Stimulated activated CD4-positive, alpha-beta T cell treated with anti-CD3 and anti-CD28 coated beads, Interleukin-15, amount 100 ng/mL, for 1 hour (primary cell): ENCODE data around the gene ARID3B.
"Not testable (repeated sequence)": the region's sequence is repeated elsewhere in the genome, so short reads cannot be mapped to it uniquely, and the experiment has no call there.

Experiments
- DNase-seq, 2 donors: peaks; one replicate each; pipeline ENCODE4 v3.0.0-alpha.2; 2020; ENCODE audit warnings: low read depth in 1 of 2, low spot score in 1 of 2

The ARID3B gene

GRCh38 chr15:74540761-74541493 lies at the start of gene ARID3B:
Gene ARID3B (plus strand): TSS chr15:74541220. CDS start chr15:74543937, 2,717 bp downstream.
- peak; percentile 89 to 92 for DNase-seq

- no peak for DNase-seq
These were observed 44.4 kb upstream of the ARID3B start for GRCh38 chr15:74496648-74497047.

- no peak for DNase-seq
These were observed 43.4 kb upstream of the ARID3B start for GRCh38 chr15:74497584-74497983.

- DNase-seq = no peak
These were observed 41.7 kb upstream of the ARID3B start for GRCh38 chr15:74499366-74499765.

GRCh38 chr15:74500401-74500800 lies 40.6 kb upstream of the ARID3B start:
- DNase-seq = no peak

GRCh38 chr15:74502301-74502700 lies 38.7 kb upstream of the ARID3B start:
- DNase-seq = no peak

GRCh38 chr15:74504418-74504817 lies 36.6 kb upstream of the ARID3B start:
- DNase-seq = no peak

GRCh38 chr15:74504836-74505235 lies 36.2 kb upstream of the ARID3B start:
- no peak for DNase-seq

GRCh38 chr15:74505837-74506514 lies 35.0 kb upstream of the ARID3B start:
- no peak for DNase-seq

- no peak for DNase-seq
These were observed 34.5 kb upstream of the ARID3B start for GRCh38 chr15:74506515-74506840.

GRCh38 chr15:74511583-74511982 lies 29.4 kb upstream of the ARID3B start:
- no peak for DNase-seq

GRCh38 chr15:74514059-74514458 lies 27.0 kb upstream of the ARID3B start:
- DNase-seq = not testable (repeated sequence)

- no peak for DNase-seq
These were observed 23.9 kb upstream of the ARID3B start for GRCh38 chr15:74517096-74517495.

- DNase-seq = no peak
These were observed 21.7 kb upstream of the ARID3B start for GRCh38 chr15:74519311-74519710.

- no peak for DNase-seq
These were observed 20.6 kb upstream of the ARID3B start for GRCh38 chr15:74520407-74520806.

- no peak for DNase-seq
These were observed 17.0 kb upstream of the ARID3B start for GRCh38 chr15:74523982-74524381.

GRCh38 chr15:74525309-74525708 lies 15.7 kb upstream of the ARID3B start:
- DNase-seq = no peak

- DNase-seq = no peak
These were observed 15.1 kb upstream of the ARID3B start for GRCh38 chr15:74525945-74526344.

- DNase-seq = no peak
These were observed 12.1 kb upstream of the ARID3B start for GRCh38 chr15:74528876-74529275.

- no peak for DNase-seq
These were observed 11.1 kb upstream of the ARID3B start for GRCh38 chr15:74529921-74530320.

GRCh38 chr15:74530771-74531143 lies 10.3 kb upstream of the ARID3B start:
- no peak for DNase-seq

- no peak for DNase-seq
These were observed 9.7 kb upstream of the ARID3B start for GRCh38 chr15:74531144-74531811.
